ENCODE measurements around the gene RNF227. TPM values are rescaled to one million over a fixed set of nuclear protein-coding genes. Genes with fewer than 3 reads are reported as not detected.

RNF227 gene
- total RNA-seq, 4 donors from 2014 or later, result under 0.01 to 9.8 (median 5.3) TPM

- no peak for DNase-seq
- intact Hi-C loops (cut with DNase I; ENCODE audit: low total_unique reads), result no loop called here
- Histone ChIP-seq H3K27me3 (no peaks in the 10 kb centered on the region), H3K9me3 (no peaks in the 10 kb centered on the region), H3K36me3 (no peaks in the 10 kb centered on the region), H3K4me1 (no peaks in the 10 kb centered on the region), H3K4me3 (no peak overlapping the region), H3K27ac (no peak overlapping the region)
- TF ChIP-seq, protein P1, sequence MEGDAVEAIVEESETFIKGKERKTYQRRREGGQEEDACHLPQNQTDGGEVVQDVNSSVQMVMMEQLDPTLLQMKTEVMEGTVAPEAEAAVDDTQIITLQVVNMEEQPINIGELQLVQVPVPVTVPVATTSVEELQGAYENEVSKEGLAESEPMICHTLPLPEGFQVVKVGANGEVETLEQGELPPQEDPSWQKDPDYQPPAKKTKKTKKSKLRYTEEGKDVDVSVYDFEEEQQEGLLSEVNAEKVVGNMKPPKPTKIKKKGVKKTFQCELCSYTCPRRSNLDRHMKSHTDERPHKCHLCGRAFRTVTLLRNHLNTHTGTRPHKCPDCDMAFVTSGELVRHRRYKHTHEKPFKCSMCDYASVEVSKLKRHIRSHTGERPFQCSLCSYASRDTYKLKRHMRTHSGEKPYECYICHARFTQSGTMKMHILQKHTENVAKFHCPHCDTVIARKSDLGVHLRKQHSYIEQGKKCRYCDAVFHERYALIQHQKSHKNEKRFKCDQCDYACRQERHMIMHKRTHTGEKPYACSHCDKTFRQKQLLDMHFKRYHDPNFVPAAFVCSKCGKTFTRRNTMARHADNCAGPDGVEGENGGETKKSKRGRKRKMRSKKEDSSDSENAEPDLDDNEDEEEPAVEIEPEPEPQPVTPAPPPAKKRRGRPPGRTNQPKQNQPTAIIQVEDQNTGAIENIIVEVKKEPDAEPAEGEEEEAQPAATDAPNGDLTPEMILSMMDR (IDR thresholded peaks at IDR 0.05), result no peak
- TF ChIP-seq POLR2A (IDR thresholded peaks at IDR 0.05), result no peak
These were observed 30.4 kb upstream of the RNF227 start for GRCh38 chr17:7946441-7946840.

DNA sequence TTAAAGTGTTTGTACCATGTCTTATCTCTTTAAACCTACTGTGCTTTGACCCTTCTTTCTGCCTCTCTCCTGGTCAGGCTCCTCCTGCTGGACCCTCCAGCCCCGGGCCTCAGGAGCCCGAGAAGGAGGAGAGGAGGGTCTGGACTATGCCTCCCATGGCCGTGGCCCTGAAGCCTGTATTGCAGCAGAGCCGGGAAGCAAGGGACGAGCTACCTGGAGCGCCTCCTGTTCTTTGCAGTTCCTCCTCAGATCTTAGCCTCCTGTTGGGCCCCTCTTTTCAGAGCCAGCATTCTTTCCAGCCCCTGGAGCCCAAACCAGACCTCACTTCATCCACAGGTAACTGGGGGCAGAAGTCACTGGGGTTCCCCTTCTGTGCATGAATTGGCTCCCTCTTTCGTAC, 29.6 kb upstream of the RNF227 start:
- Histone ChIP-seq H3K27ac (no peak overlapping the region), H3K4me1 (no peaks in the 10 kb centered on the region), H3K27me3 (no peaks in the 10 kb centered on the region), H3K9me3 (no peaks in the 10 kb centered on the region), H3K36me3 (no peaks in the 10 kb centered on the region), H3K4me3 (no peak overlapping the region)
- intact Hi-C loops (cut with DNase I; ENCODE audit: low total_unique reads), result no loop called here
- TF ChIP-seq, protein P1 (IDR thresholded peaks at IDR 0.05), result no peak
- TF ChIP-seq POLR2A (IDR thresholded peaks at IDR 0.05), result no peak
- DNase-seq, result no peak

DNA sequence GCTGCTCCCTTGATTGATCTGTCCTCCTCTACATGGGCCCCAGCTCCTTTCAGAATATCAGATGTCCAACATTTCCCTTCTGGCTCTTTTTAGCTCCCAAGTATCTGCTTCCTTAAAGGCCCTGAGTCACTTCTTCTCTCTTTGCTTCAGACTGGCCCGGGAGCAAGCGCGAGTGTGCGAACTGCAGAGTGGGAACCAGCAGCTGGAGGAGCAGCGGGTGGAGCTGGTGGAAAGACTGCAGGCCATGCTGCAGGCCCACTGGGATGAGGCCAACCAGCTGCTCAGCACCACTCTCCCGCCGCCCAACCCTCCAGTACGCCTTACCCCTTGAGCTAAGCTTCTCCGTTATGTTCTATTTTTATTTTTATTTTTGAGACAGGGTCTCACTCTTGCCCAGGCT, 28.2 kb upstream of the RNF227 start:
- no peaks in the 10 kb centered on the region for H3K27me3 ChIP-seq
- H3K9me3 ChIP-seq, result no peaks in the 10 kb centered on the region
- DNase-seq, result no peak
- H3K4me1 ChIP-seq, result no peaks in the 10 kb centered on the region
- no peak for TF ChIP-seq POLR2A (IDR thresholded peaks at IDR 0.05)
- TF ChIP-seq, protein P1 (IDR thresholded peaks at IDR 0.05), result no peak
- no peaks in the 10 kb centered on the region for H3K36me3 ChIP-seq
- H3K4me3 ChIP-seq, result no peak overlapping the region
- H3K27ac ChIP-seq, result no peak overlapping the region
- intact Hi-C loops (cut with DNase I; ENCODE audit: low total_unique reads), result no loop called here

- intact Hi-C loops (cut with DNase I; ENCODE audit: low total_unique reads), result no loop called here
- Histone ChIP-seq H3K27ac (no peak overlapping the region), H3K27me3 (no peaks in the 10 kb centered on the region), H3K4me1 (no peaks in the 10 kb centered on the region), H3K9me3 (no peaks in the 10 kb centered on the region), H3K36me3 (no peaks in the 10 kb centered on the region), H3K4me3 (no peak overlapping the region)
- TF ChIP-seq POLR2A (IDR thresholded peaks at IDR 0.05), result no peak
- TF ChIP-seq, protein P1 (IDR thresholded peaks at IDR 0.05), result no peak
- DNase-seq, result no peak
These were observed 27.2 kb upstream of the RNF227 start for GRCh38 chr17:7943291-7943690.

DNA sequence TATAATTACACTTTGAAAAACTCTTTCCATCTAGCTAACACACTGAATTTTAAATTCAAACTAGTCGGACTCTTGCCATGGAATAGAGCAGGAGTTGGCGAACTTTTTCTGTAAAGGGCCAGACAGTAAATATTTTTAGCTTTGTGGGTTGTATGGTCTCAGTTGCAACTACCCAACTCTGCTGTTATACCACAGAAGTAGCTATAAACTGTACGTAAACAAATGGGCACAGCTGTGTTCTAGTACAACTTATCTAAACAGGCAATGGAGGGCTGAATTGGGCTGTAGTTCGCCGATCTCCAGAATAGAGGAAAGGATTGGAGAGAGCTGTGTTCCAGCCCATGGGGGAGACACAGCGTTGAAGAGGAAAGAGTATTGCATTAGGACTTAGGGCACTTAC, 24.7 kb upstream of the RNF227 start:
- H3K4me3 ChIP-seq, result no peak overlapping the region
- H3K4me1 ChIP-seq, result no peaks in the 10 kb centered on the region
- TF ChIP-seq, protein P1 (IDR thresholded peaks at IDR 0.05), result no peak
- no peak for TF ChIP-seq POLR2A (IDR thresholded peaks at IDR 0.05)
- no peaks in the 10 kb centered on the region for H3K36me3 ChIP-seq
- H3K27ac ChIP-seq, result no peak overlapping the region
- intact Hi-C loops (cut with DNase I; ENCODE audit: low total_unique reads), result no loop called here
- H3K9me3 ChIP-seq, result no peaks in the 10 kb centered on the region
- no peak for DNase-seq
- H3K27me3 ChIP-seq, result no peaks in the 10 kb centered on the region

All from uterus (tissue), 4 donors.